HTR-8/SVneo (cell line): ENCODE measurements around the gene PET100.

Experiments used
- DNase-seq: peaks from one replicate; pipeline ENCODE4 v3.0.0; 2011; ENCODE audit warnings: low spot score, mixed read lengths; ENCODE audit not compliant: insufficient read length
- FAIRE-seq: peaks from 2 replicates; lab custom pipeline; 2011; peaks lifted over from hg19 to GRCh38; lab: Jason Lieb, UNC

PET100 gene

DNA sequence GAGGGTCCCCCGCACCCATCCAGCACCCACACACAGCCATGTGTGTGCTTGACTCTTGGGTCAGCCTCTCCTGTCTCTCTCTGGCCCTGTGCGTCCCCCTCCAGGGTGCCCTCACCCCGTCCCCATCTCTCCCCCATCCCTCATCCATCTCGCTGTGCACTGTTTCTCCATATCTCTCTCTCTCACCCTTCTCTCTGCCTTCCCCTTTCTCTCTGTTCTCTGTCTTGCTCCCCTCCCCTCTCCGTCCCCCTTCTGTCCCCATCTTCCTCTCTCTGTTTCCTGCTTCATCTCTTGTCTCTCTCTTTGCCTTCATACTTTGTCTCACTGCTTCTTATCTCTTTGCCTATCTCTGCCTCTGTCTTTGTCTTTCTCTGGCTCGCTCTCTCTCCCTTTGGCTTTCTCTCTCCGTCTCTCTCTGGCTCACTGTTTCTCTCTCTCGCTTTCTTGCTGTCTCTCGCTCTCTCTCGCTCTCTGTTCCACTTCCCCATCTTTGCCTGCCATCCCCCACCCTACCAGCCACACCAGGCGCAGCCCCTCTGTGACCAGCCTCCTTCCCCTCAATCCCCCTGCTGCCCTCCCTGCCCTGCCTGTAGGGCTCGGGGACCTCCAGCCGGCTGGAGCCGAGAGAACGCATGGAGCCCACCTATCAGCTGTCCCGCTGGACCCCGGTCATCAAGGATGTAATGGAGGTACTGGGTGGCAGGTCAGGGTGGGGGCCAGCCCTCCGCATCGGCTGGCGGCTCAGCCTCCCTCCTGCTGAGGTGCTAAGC is 16.2 kb downstream of the PET100 start:
- FAIRE-seq (no peak), DNase-seq (no peak)

DNA sequence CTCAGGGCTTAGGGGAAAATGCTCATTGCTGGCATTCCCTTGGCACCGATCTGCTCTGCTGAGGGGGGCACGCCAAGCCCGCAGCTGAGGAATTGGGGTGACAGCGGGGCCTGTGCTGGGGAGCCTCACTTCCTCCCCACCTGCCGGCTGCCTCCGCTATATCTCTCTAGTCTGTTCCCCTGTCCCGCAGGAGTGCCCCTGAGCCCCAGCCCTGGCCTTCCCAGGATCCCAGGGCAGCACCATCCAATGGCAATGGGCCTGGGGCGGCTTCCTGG is 16.8 kb downstream of the PET100 start:
- no peak for DNase-seq
- FAIRE-seq, result no peak

- FAIRE-seq, result no peak
- no peak for DNase-seq
These were observed 17.6 kb downstream of the PET100 start for GRCh38 chr19:7647156-7647555.

- FAIRE-seq (no peak), DNase-seq (no peak)
These were observed 18.8 kb downstream of the PET100 start for GRCh38 chr19:7648265-7649014.

- FAIRE-seq, result no peak
These were observed 20.6 kb downstream of the PET100 start for GRCh38 chr19:7650148-7650547.

DNA sequence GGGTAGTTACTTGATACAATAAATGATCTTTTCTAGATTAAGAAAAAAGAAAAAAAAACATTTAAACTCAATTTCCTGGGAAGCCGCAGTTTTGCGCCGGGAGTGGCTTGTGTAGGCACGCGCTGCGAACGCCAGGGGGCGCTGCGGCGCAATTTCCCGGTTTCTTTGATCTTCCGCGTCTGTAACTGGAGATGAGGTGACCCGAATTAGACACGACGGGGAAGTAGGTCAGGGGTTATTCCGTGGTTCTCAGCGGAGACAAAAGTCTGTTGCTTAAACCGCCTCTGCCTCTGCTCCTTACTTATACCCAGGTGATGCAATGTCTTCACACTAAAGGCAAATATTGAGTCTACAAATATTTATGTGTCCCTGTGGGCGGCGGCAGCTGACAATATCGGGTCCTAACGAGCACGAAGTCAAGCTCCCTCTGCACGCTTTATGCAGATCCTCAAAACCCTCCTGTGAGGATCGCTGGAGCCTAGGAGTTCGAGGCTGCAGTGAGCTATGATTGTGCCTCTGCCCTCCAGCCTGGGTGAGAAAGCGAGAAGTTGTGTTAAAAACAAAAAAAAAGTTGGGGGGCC is 22.6 kb downstream of the PET100 start:
- no peak for FAIRE-seq
- DNase-seq, result peak; percentile 92

More at GRCh38 chr19:7650148-7650547, 20.6 kb downstream of the PET100 start:
- DNase-seq, result no peak

DNA sequence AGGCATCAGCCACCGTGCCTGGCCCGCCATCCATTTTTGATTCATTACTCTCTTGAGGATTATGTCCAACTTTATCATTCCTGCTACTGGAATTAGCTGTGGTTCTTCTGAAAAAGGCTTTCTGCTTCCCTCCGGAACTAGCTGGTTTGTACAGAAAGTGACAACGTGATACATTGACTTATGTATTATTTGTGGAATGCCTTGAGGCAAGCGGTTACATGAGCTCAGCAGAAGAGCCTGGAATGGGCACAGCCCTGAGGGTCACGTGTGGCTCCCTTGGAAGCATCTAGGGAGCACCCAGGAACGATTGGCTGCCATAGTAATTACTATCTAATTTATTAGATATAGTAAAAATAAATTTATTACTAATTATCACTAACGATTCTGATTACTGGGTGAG is 24.8 kb downstream of the PET100 start:
- FAIRE-seq (no peak), DNase-seq (no peak)

- DNase-seq (no peak), FAIRE-seq (no peak)
These were observed 26.0 kb downstream of the PET100 start for GRCh38 chr19:7655581-7655980.

DNA sequence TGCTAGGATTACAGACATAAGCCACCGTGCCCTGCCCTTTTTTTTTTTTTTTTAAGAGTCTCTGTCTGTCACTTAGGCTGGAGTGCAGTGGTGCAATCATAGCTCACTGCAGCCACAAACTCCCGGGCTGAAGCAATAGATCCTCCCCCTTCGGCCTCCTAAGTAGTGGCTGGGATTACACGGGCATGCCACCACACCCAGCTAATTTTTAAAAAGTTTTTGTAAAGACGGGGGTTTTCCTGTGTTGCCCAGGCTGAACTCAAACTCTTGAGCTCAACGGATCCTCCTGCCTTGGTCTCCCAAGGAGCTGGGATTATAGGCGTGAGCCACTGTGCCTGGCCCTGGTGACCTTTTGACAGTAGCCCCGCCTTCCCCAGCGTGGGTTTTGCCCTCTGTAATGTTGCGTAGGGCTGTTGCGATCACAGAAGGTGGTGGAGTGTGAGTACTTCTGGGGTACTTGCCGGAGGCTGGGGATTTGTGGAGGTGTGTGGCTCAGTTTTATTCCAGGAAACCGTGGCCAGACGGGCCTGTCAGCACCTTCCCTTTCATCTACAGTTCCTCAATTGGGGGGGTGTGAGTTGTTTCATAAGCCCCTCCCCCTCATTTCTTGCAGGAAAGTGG is 27.6 kb downstream of the PET100 start:
- DNase-seq (no peak), FAIRE-seq (no peak)

GRCh38 chr19:7658219-7658686 is 28.7 kb downstream of the PET100 start:
- DNase-seq, result no peak

DNA sequence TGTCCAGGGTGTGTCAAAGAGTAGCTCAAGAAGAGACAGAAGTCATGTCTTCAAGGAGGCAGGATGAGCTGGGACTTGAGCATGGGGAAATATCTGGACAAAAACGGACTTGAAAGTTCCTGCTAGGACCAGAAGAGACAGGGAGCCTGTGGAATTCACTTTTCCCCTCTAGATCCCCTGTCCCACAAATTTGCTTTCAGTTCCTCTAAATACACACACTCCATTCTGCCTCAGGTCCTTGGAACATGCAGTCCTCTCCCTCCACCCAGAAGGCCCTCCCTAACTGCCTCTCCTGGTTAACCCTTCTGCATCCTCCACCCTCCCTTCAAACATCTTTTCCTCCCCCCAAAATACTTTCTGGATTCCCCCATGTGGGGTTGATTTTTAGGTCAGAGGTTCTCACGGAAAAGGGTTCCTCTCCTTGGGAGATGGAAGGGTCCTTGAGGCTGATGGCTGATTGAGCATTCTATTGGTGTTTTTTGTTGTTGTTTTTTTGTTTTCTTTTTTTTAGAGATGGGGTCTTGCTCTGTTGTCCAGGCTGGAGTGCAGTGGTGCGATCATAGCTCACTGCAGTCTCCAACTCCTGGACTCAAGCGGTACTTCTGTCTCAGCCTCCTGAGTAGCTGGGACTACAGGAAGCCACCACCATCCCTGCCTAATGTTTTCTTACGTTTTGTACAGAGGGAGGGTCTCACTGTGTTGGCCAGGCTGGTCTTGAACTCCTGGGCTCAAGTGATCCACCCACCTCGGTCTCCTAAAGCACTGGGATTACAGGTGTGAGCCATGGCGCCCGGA is 32.3 kb downstream of the PET100 start:
- no peak for DNase-seq
- FAIRE-seq, result no peak

More at GRCh38 chr19:7658219-7658686, 28.7 kb downstream of the PET100 start:
- no peak for FAIRE-seq

DNA sequence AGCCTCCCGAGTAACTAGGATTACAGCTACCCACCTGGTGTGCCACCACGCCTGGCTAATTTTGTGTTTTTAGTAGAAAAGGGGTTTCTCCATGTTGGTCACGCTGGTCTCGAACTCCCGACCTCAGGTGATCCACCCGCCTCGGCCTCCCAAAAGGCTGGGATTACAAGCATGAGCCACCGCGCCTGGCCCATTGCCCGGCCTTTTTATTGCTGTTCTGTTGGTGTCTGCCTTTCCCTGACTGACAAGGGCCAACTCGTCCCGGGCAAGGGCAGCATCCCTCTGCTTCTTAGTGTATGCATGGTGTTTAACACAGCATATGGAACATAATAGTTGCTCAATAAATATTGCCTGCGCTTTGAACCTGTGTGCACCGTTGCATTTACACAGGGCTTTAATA is 33.1 kb downstream of the PET100 start:
- FAIRE-seq (no peak), DNase-seq (no peak)

DNA sequence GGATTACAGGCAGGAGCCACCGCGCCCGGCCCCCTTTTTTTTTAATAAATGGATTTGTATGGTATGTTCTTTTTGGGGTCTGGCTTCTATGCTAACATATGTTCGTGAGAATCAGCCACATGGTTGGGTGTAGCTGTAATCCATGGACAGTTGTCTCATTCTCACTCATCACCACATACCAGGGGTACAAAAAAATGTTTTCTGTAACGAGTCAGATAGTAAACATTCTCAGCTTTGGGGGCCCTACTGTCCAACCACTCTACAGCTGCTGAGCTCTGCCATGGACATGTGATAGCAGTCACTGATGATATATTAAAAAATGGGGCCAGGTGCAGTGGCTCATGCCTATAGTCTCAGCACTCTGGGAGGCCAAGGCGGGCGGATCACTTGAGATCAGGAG is 34.1 kb downstream of the PET100 start:
- FAIRE-seq, result no peak
- DNase-seq, result no peak

GRCh38 chr19:7665076-7665475 is 35.5 kb downstream of the PET100 start:
- FAIRE-seq (no peak), DNase-seq (no peak)

GRCh38 chr19:7668842-7669241 is 39.2 kb downstream of the PET100 start, which contains the start of gene RETN:
TSS of gene RETN (plus strand) at chr19:7669049. CDS start at chr19:7669327, 278 bp downstream.
- DNase-seq, result no peak
- no peak for FAIRE-seq

GRCh38 chr19:7669641-7670040 is 40.0 kb downstream of the PET100 start:
- DNase-seq (no peak), FAIRE-seq (no peak)

GRCh38 chr19:7670150-7670783 is 40.7 kb downstream of the PET100 start:
- DNase-seq (no peak), FAIRE-seq (no peak)

- DNase-seq, result no peak
- no peak for FAIRE-seq
These were observed 41.2 kb downstream of the PET100 start for GRCh38 chr19:7670790-7671189.

DNA sequence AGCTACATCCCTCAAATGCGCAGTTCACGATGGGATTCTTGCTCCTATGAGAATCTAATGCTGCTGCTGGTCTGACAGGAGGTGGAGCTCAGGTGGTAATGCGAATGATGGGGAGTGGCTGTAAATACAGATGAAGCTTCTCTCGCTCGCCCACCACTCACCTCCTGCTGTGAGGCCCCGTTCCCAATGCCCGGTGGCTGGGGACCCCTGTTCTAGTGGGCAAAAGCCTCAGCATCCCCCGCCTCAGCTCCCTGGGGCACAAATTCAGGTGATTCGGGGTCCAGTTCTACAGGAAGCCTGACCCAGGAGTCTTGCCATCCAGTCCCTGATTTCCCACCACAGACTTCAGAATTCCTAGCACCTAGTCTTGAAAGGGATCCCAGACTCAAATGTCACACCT is 42.9 kb downstream of the PET100 start:
- no peak for FAIRE-seq
- DNase-seq, result no peak
